HG02852 (cell line): ENCODE results near the gene GASK1B.

ENCODE experiments used
- ATAC-seq: cut with Tn5 transposase; IDR thresholded peaks from one replicate; pipeline ENCODE4 v1.9.1; 2021; ENCODE audit warnings: mild to moderate bottlenecking, moderate library complexity; ENCODE audit not compliant: unreplicated experiment

GASK1B gene

GRCh38 chr4:158172261-158173258, at the start of gene GASK1B:
TSS of gene GASK1B (minus strand) at chr4:158173025. CDS start at chr4:158171375, 1,650 bp downstream.
- ATAC-seq = no peak

- ATAC-seq = peak; percentile 52
Measured at GRCh38 chr4:158219623-158220022, 46.8 kb upstream of the GASK1B start.

GRCh38 chr4:158217763-158218162, 44.9 kb upstream of the GASK1B start:
- no peak for ATAC-seq

- no peak for ATAC-seq
Measured at GRCh38 chr4:158214856-158215255, 42.0 kb upstream of the GASK1B start.

GRCh38 chr4:158213466-158213865, 40.6 kb upstream of the GASK1B start:
- no peak for ATAC-seq

GRCh38 chr4:158211222-158211621, 38.4 kb upstream of the GASK1B start:
- ATAC-seq = no peak

GRCh38 chr4:158209825-158210807, 37.3 kb upstream of the GASK1B start, which contains the start of gene TMEM144:
TSS of gene TMEM144 (plus strand) at chr4:158210486. CDS start at chr4:158212668, 2,182 bp downstream.
- ATAC-seq = peak; percentile 85

- peak; percentile 81 for ATAC-seq
Measured at GRCh38 chr4:158208963-158209640, 36.3 kb upstream of the GASK1B start.

GRCh38 chr4:158203929-158204328, 31.1 kb upstream of the GASK1B start:
- ATAC-seq = no peak

GRCh38 chr4:158203436-158203835, 30.6 kb upstream of the GASK1B start:
- no peak for ATAC-seq

- ATAC-seq = no peak
Measured at GRCh38 chr4:158202481-158202880, 29.7 kb upstream of the GASK1B start.

GRCh38 chr4:158201876-158202275, 29.1 kb upstream of the GASK1B start:
- ATAC-seq = no peak

- no peak for ATAC-seq
Measured at GRCh38 chr4:158201322-158201721, 28.5 kb upstream of the GASK1B start.

- ATAC-seq = no peak
Measured at GRCh38 chr4:158200214-158200613, 27.4 kb upstream of the GASK1B start.

- no peak for ATAC-seq
Measured at GRCh38 chr4:158197194-158197776, 24.5 kb upstream of the GASK1B start.

- ATAC-seq = no peak
Measured at GRCh38 chr4:158195297-158195696, 22.5 kb upstream of the GASK1B start.

- ATAC-seq = peak; percentile 68
Measured at GRCh38 chr4:158193171-158193749, 20.4 kb upstream of the GASK1B start.

- no peak for ATAC-seq
Measured at GRCh38 chr4:158192439-158193158, 19.8 kb upstream of the GASK1B start.

GRCh38 chr4:158190718-158191117, 17.9 kb upstream of the GASK1B start:
- ATAC-seq = no peak
